COLO829 (cell line): ENCODE data around the gene B3GNT5.

Experiments used
- DNase-seq: peaks from one replicate; pipeline ENCODE4 v3.0.0; 2012; ENCODE audit warnings: low spot score

The B3GNT5 gene

GRCh38 chr3:183295211-183295610, 42.2 kb downstream of the B3GNT5 start:
- no peak for DNase-seq

GRCh38 chr3:183296944-183297343, 43.9 kb downstream of the B3GNT5 start:
- no peak for DNase-seq

- no peak for DNase-seq
Observed at GRCh38 chr3:183298701-183299153, 45.7 kb downstream of the B3GNT5 start.

GRCh38 chr3:183299976-183300375, 46.9 kb downstream of the B3GNT5 start:
- DNase-seq: no peak

- DNase-seq: no peak
Observed at GRCh38 chr3:183300996-183301562, 48.0 kb downstream of the B3GNT5 start.

GRCh38 chr3:183301937-183302580, 49.0 kb downstream of the B3GNT5 start:
- no peak for DNase-seq

GRCh38 chr3:183303690-183304089, 50.6 kb downstream of the B3GNT5 start:
- DNase-seq: no peak

- no peak for DNase-seq
Observed at GRCh38 chr3:183306798-183307671, 54.0 kb downstream of the B3GNT5 start.

GRCh38 chr3:183307749-183308148, 54.7 kb downstream of the B3GNT5 start:
- DNase-seq: no peak

- no peak for DNase-seq
Observed at GRCh38 chr3:183308751-183309150, 55.7 kb downstream of the B3GNT5 start.

GRCh38 chr3:183309276-183309675, 56.2 kb downstream of the B3GNT5 start:
- no peak for DNase-seq

GRCh38 chr3:183310936-183311335, 57.9 kb downstream of the B3GNT5 start:
- DNase-seq: no peak

- no peak for DNase-seq
Observed at GRCh38 chr3:183312433-183312832, 59.4 kb downstream of the B3GNT5 start.

GRCh38 chr3:183313351-183313750, 60.3 kb downstream of the B3GNT5 start:
- no peak for DNase-seq

- DNase-seq: no peak
Observed at GRCh38 chr3:183313764-183314163, 60.7 kb downstream of the B3GNT5 start.

- no peak for DNase-seq
Observed at GRCh38 chr3:183315739-183316138, 62.7 kb downstream of the B3GNT5 start.

- no peak for DNase-seq
Observed at GRCh38 chr3:183317271-183317670, 64.2 kb downstream of the B3GNT5 start.

GRCh38 chr3:183317886-183318865, 65.1 kb downstream of the B3GNT5 start:
- no peak for DNase-seq

- DNase-seq: no peak
Observed at GRCh38 chr3:183318877-183319276, 65.8 kb downstream of the B3GNT5 start.

- no peak for DNase-seq
Observed at GRCh38 chr3:183319371-183319770, 66.3 kb downstream of the B3GNT5 start.
